Activated naive CD4-positive, alpha-beta T cell treated with anti-CD3 and anti-CD28 coated beads, Interleukin-2, amount 10 ng/mL, durations not matched to agents 7 days and 5 days (primary cell): ENCODE data around the gene CIC.

ENCODE experiments used
- CTCF ChIA-PET: fragments of 350-600 bp; sonication (Branson Sonifier 250); formaldehyde crosslinking; loops from one replicate; lab custom pipeline; 2021; ENCODE audit warnings: antibody characterized with exemption; lab: Charles Lee
- DNase-seq: peaks from one replicate; pipeline ENCODE4 v3.0.0-alpha.2; 2020
- H3K27ac Mint-ChIP-seq: one replicate; pipeline ENCODE4 v1.8.0; 2021; ENCODE audit warnings: mild to moderate bottlenecking, moderate library complexity, mixed read lengths
- H3K27me3 Mint-ChIP-seq: one replicate; pipeline ENCODE4 v1.8.0; 2021; ENCODE audit warnings: mild to moderate bottlenecking, mixed read lengths
- H3K36me3 Mint-ChIP-seq: one replicate; pipeline ENCODE4 v1.8.0; 2021; ENCODE audit warnings: mixed read lengths
- H3K4me1 Mint-ChIP-seq: one replicate; pipeline ENCODE4 v1.8.0; 2021; ENCODE audit warnings: mixed read lengths
- H3K4me3 Mint-ChIP-seq: one replicate; pipeline ENCODE4 v1.8.0; 2021; ENCODE audit warnings: mild to moderate bottlenecking, moderate library complexity, mixed read lengths
- H3K9me3 Mint-ChIP-seq: one replicate; pipeline ENCODE4 v1.8.0; 2021; ENCODE audit warnings: mixed read lengths

CIC gene

DNA sequence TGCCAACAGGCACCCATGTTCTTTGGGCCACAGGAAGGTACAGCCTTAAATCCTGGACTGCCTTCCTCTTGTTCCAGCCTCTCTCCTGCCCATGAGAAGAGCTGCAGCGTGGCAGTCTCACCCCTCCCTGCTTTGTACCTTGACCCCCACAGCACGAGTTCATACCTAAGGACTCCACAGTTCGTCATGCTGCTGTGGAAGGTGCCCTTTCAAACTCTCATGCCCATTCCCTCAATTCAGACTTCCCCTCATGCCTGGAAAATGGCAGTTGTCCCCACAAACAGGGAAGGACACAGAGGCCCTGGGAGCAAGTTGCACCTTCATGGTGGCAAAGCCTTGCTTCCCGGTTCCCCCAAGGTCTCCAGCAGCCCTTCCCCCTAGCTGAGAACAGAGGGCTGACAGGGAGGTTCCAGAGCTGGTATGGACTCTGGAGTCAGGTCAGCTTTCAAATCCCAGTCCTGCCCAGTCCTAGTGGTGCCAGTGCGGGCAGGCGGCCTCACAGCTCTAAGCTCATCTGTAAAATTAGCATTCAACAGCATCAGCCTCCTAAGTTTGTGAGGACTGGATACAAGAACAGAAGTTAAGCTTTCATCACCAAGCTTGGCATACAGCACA, 35.3 kb upstream of the CIC start:
- CTCF ChIA-PET = interaction anchor here (0.8 to 1.2 kb wide), 2 partner anchors 63 to 121 kb away, joined by 3 read pairs; no protein-coding TSS in a partner anchor
- peak overlapping the region; percentile 34 for H3K27ac Mint-ChIP-seq
- H3K9me3 Mint-ChIP-seq = no peaks in the 10 kb centered on the region
- H3K36me3 Mint-ChIP-seq = peaks cover 60% of the 10 kb centered on the region
- no peak overlapping the region for H3K4me3 Mint-ChIP-seq
- no peaks in the 10 kb centered on the region for H3K27me3 Mint-ChIP-seq
- H3K4me1 Mint-ChIP-seq = peaks cover 12% of the 10 kb centered on the region
- no peak for DNase-seq

- no peak for DNase-seq
- H3K4me1 Mint-ChIP-seq = peaks cover 17% of the 10 kb centered on the region
- no peaks in the 10 kb centered on the region for H3K9me3 Mint-ChIP-seq
- H3K4me3 Mint-ChIP-seq = no peak overlapping the region
- no peak overlapping the region for H3K27ac Mint-ChIP-seq
- no peaks in the 10 kb centered on the region for H3K27me3 Mint-ChIP-seq
- H3K36me3 Mint-ChIP-seq = peaks cover 59% of the 10 kb centered on the region
- CTCF ChIA-PET = interaction anchor here (1.2 kb wide), 1 partner anchor 122 kb away, joined by 3 read pairs; no protein-coding TSS in a partner anchor
These were observed 34.7 kb upstream of the CIC start for GRCh38 chr19:42234364-42234763.

DNA sequence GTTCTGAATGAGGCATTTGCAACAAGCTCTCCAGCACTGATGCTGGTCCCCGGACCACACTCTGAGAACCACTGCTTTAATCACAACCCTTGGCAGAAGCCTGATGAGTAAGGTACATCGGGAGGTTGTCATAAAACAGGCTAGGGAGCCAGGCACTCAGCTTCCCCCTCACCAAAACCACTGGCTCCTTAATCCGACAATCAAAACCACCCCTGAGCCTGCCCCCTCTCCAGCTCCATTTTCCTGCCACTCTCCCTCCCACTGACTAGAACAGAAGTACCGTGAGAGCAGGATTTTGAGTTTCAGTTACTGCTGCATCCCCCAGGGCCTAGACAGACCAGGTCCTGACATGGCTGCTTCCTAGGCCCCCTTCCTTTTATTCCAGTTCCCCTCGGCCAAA, 33.9 kb upstream of the CIC start:
- H3K9me3 Mint-ChIP-seq = no peaks in the 10 kb centered on the region
- CTCF ChIA-PET = interaction anchor here (1.2 kb wide), 1 partner anchor 123 kb away, joined by 3 read pairs; no protein-coding TSS in a partner anchor
- no peak overlapping the region for H3K27ac Mint-ChIP-seq
- no peaks in the 10 kb centered on the region for H3K27me3 Mint-ChIP-seq
- peaks cover 18% of the 10 kb centered on the region for H3K4me1 Mint-ChIP-seq
- no peak overlapping the region for H3K4me3 Mint-ChIP-seq
- no peak for DNase-seq
- H3K36me3 Mint-ChIP-seq = peaks cover 61% of the 10 kb centered on the region

GRCh38 chr19:42239544-42240220, 29.4 kb upstream of the CIC start:
- no peak for DNase-seq
- Mint-ChIP-seq H3K27ac (peak overlapping the region; percentile 70), H3K27me3 (no peaks in the 10 kb centered on the region), H3K4me1 (peaks cover 44% of the 10 kb centered on the region), H3K9me3 (no peaks in the 10 kb centered on the region), H3K4me3 (no peak overlapping the region), H3K36me3 (peaks cover 35% of the 10 kb centered on the region)
- CTCF ChIA-PET = interaction anchor here (0.9 to 1.8 kb wide), 3 partner anchors 39 to 130 kb away, joined by 3 to 6 read pairs (median 5); no protein-coding TSS in a partner anchor

DNA sequence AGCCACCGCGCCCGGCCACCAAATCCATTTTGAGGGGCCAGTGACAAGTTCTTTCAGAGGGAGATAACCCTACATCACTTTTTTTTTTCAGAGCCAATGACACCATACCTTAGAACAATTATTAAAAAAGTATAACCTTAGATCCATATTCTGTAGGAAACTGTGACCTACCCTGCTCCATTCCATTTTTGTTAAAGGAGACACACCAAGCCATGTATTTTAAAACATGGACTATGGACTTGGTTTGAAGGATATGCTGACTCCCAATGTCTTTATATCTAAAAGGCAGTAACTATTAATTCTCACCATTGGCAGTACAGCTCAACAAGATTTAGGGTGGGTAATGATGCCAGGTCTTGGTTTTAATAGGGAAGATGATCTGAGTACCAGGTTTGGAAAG, 27.8 kb upstream of the CIC start:
- DNase-seq = no peak
- Mint-ChIP-seq H3K4me3 (peak overlapping the region; percentile 96), H3K9me3 (no peaks in the 10 kb centered on the region), H3K36me3 (peaks cover 26% of the 10 kb centered on the region), H3K27ac (peak overlapping the region; percentile 89), H3K4me1 (peaks cover 55% of the 10 kb centered on the region), H3K27me3 (no peaks in the 10 kb centered on the region)
- CTCF ChIA-PET = interaction anchor here (1.5 to 1.8 kb wide), 3 partner anchors 38 to 132 kb away, joined by 4 to 6 read pairs (median 5); no protein-coding TSS in a partner anchor

DNA sequence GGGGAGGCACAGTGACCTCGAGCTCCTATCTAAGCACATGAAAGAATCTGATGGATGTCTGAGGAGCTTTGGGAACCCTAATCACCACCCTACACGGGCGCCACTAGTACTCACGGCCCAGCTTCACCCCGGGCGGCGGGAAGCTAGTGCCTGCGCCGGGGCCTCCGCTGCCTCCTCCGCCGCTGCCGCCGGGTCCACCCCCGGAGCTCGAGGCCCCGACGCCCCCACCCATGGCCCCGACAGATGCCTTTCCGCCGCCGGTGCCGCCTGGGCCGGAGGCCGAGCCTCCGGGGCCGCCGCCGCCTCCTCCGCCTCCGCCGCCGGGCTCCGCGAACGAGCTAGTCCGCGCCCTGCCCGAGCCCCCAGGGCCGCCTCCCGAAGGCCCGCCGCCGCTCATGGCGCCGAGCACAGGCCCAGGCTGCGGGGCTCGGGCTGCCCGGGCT, 27.0 kb upstream of the CIC start:
- Mint-ChIP-seq H3K9me3 (no peaks in the 10 kb centered on the region), H3K36me3 (peaks cover 22% of the 10 kb centered on the region), H3K27ac (peak overlapping the region; percentile 89), H3K27me3 (no peaks in the 10 kb centered on the region), H3K4me1 (peaks cover 63% of the 10 kb centered on the region), H3K4me3 (peak overlapping the region; percentile 96)
- no peak for DNase-seq
- CTCF ChIA-PET = interaction anchor here (1.1 to 6.6 kb wide), 5 partner anchors 10 to 133 kb away, joined by 3 to 57 read pairs (median 4); no protein-coding TSS in a partner anchor

- CTCF ChIA-PET = interaction anchor here (1.1 to 6.6 kb wide), 7 partner anchors 9 to 133 kb away, joined by 3 to 57 read pairs (median 4); partner anchors contain the start of genes POU2F2 and ZNF526
- Mint-ChIP-seq H3K36me3 (peaks cover 22% of the 10 kb centered on the region), H3K4me3 (peak within 1 kb of the TSS; percentile 96), H3K4me1 (peaks cover 64% of the 10 kb centered on the region), H3K9me3 (no peaks in the 10 kb centered on the region), H3K27ac (peak within 1 kb of the TSS; percentile 93), H3K27me3 (no peaks in the 10 kb centered on the region)
- peak; percentile 98 for DNase-seq
These were observed 26.3 kb upstream of the CIC start, which contains the start of gene GSK3A for GRCh38 chr19:42242512-42243409. Gene GSK3A, minus strand, starts transcription at chr19:42242602. Its CDS starts 137 bp downstream, at chr19:42242465.

DNA sequence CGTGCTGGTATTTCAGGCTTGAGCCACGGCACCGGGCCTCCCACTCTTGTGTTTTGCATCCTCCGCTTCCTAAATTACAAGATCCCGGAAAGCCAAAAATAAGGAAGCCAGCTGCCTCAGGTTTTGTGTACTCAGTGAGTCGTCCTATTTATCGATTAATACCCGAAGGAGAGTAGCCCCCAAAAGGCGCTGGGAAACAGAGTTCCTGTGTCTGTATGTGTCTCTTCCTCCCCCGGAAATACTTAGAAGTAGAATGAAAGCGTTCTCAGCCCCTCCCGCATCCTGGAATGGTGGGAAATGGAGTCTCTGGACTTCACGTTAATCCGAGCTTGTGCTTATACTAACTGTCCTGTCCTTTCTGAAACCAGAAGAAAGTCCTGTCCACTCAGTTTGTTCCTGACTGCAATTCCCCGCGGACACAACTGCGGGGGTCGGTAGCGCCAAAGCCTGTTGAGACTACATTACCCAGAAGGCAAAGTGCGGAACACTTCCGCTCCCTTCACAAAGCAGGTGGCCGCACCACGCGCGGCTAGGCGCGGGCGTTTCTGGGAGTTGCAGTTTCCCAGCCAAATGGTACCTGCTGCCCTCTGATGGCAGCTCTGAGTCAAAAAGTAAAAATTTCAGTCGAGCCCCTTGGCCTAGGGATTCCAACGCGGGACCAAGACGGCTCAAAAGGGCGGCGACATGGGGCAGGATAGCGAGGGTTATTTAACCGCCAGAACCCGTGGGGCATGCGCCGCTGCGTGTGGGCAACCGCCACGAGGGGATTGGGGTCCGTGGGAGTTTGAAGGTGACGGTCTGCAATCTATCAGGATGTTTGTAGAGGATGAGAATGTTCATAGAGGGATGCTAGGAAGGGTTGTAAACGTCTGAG, 24.5 kb upstream of the CIC start:
- Mint-ChIP-seq H3K27ac (peak overlapping the region; percentile 93), H3K4me3 (peak overlapping the region; percentile 96), H3K36me3 (peaks cover 16% of the 10 kb centered on the region), H3K9me3 (no peaks in the 10 kb centered on the region), H3K27me3 (no peaks in the 10 kb centered on the region), H3K4me1 (peaks cover 57% of the 10 kb centered on the region)
- CTCF ChIA-PET = interaction anchor here (1.3 to 6.6 kb wide), 6 partner anchors 34 to 136 kb away, joined by 4 to 57 read pairs (median 8); partner anchors contain the start of gene POU2F2
- DNase-seq = peak; percentile 96

DNA sequence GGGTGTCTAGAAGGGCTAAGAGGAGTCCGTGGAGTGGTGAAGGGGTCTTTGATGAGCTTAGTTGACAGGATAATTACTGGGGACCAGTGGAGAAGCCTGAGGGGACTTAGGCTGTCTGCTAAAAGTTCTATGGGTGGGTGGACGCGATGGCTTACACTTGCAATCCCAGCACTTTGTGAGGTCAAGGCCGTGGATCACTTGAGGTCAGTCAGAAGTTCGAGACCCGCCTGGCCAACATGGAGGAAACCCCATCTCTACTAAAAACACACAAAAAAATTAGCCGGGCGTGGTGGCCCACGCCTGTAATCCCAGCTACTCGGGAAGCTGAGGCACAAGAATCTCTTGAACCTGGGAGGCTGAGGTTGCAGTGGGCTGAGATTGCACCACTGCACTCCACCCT, 23.8 kb upstream of the CIC start:
- Mint-ChIP-seq H3K27ac (peak overlapping the region; percentile 93), H3K4me3 (peak overlapping the region; percentile 96), H3K4me1 (peaks cover 56% of the 10 kb centered on the region), H3K36me3 (peaks cover 14% of the 10 kb centered on the region), H3K9me3 (no peaks in the 10 kb centered on the region), H3K27me3 (no peaks in the 10 kb centered on the region)
- CTCF ChIA-PET = interaction anchor here (0.6 to 6.6 kb wide), 7 partner anchors 33 to 137 kb away, joined by 3 to 57 read pairs (median 8); partner anchors contain the start of gene POU2F2
- no peak for DNase-seq

- DNase-seq = no peak
- no peak overlapping the region for H3K27ac Mint-ChIP-seq
- peaks cover 54% of the 10 kb centered on the region for H3K4me1 Mint-ChIP-seq
- CTCF ChIA-PET = interaction anchor here (0.8 to 6.6 kb wide), 4 partner anchors 32 to 114 kb away, joined by 3 to 57 read pairs (median 7); partner anchors contain the start of gene POU2F2
- no peak overlapping the region for H3K4me3 Mint-ChIP-seq
- H3K27me3 Mint-ChIP-seq = no peaks in the 10 kb centered on the region
- peaks cover 9% of the 10 kb centered on the region for H3K36me3 Mint-ChIP-seq
- no peaks in the 10 kb centered on the region for H3K9me3 Mint-ChIP-seq
These were observed 22.7 kb upstream of the CIC start for GRCh38 chr19:42246143-42246921.

DNA sequence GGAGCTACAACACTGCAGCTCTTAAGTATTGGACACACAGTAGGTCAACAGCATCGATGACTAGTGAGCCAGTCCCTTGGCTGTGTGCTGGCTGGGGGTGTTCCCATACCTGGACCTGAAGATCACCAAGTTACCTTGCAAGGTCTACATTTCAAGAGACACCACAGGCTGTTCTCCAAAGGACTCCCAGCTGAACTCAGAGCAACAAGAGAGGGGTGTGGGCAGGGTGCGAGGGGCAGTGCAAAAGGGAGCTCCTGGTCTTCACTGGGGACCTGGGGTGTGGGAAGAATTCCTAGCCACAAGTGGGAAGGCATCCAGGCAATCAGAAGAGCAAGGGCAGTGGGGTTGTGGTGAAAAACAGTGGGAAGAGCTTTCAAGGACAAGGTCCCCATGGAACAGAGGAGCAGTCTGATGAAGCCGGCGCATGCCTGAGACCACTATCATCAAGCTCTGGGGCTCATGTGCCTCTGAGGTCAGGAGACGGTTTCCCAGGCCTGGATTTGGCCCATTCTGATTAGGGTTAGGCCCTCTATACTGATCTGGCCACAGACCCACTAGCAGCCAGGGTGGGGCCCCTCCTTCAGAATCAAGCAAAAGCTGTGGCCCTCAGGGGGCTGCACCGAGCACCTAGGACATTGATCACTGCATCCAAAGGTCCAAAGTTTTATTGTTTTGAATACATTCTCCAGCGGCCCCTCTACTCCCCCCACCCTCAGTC, 22.0 kb upstream of the CIC start:
- Mint-ChIP-seq H3K27ac (no peak overlapping the region), H3K36me3 (peaks cover 12% of the 10 kb centered on the region)
- CTCF ChIA-PET = interaction anchor here (2.2 to 6.6 kb wide), 3 partner anchors 31 to 115 kb away, joined by 6 to 57 read pairs (median 8); partner anchors contain the start of gene POU2F2

More for the DNA sequence above, 22.0 kb upstream of the CIC start:
- Mint-ChIP-seq H3K4me3 (no peak overlapping the region), H3K9me3 (no peaks in the 10 kb centered on the region), H3K27me3 (no peaks in the 10 kb centered on the region), H3K4me1 (peaks cover 56% of the 10 kb centered on the region)
- no peak for DNase-seq
